HG03558 (cell line): ENCODE measurements around the gene KHDC4.
"Not testable (repeated sequence)": the region's sequence is repeated elsewhere in the genome, so short reads cannot be mapped to it uniquely, and the experiment has no call there.

Source experiments
- ATAC-seq: cut with Tn5 transposase; IDR thresholded peaks from one replicate; pipeline ENCODE4 v1.9.1; 2021; ENCODE audit warnings: moderate number of reproducible peaks; ENCODE audit not compliant: unreplicated experiment; ENCODE audit errors: extremely low read depth

KHDC4 gene

GRCh38 chr1:155942578-155943141 lies 8.4 kb upstream of the KHDC4 start:
- no peak for ATAC-seq

- no peak for ATAC-seq
Observed at GRCh38 chr1:155941845-155942531, 7.8 kb upstream of the KHDC4 start.

GRCh38 chr1:155940993-155941844 lies 7.0 kb upstream of the KHDC4 start, which contains the start of gene RXFP4:
Gene RXFP4, plus strand, starts transcription at chr1:155941638. Its CDS starts 72 bp downstream, at chr1:155941710.
- ATAC-seq, result no peak

GRCh38 chr1:155940482-155940992 lies 6.3 kb upstream of the KHDC4 start:
- no peak for ATAC-seq

GRCh38 chr1:155938220-155938627 lies 4.0 kb upstream of the KHDC4 start:
- ATAC-seq, result no peak

GRCh38 chr1:155934936-155935590 lies 850 bp upstream of the KHDC4 start:
- no peak for ATAC-seq

- no peak for ATAC-seq
Observed at GRCh38 chr1:155933591-155934096, 569 bp downstream of the KHDC4 start.

- no peak for ATAC-seq
Observed at GRCh38 chr1:155932487-155932886, 1.7 kb downstream of the KHDC4 start.

- ATAC-seq, result no peak
Observed at GRCh38 chr1:155932081-155932480, 2.1 kb downstream of the KHDC4 start.

GRCh38 chr1:155931332-155932038 lies 2.7 kb downstream of the KHDC4 start:
- ATAC-seq, result no peak

- ATAC-seq, result not testable (repeated sequence)
Observed at GRCh38 chr1:155930725-155931124, 3.5 kb downstream of the KHDC4 start.

GRCh38 chr1:155929057-155929456 lies 5.2 kb downstream of the KHDC4 start:
- no peak for ATAC-seq

- no peak for ATAC-seq
Observed at GRCh38 chr1:155925506-155925905, 8.7 kb downstream of the KHDC4 start.

GRCh38 chr1:155920717-155921116 lies 13.5 kb downstream of the KHDC4 start:
- no peak for ATAC-seq

- ATAC-seq, result no peak
Observed at GRCh38 chr1:155919801-155920200, 14.4 kb downstream of the KHDC4 start.

GRCh38 chr1:155918660-155919059 lies 15.6 kb downstream of the KHDC4 start:
- ATAC-seq, result no peak

- ATAC-seq, result no peak
Observed at GRCh38 chr1:155913969-155914757, 20.1 kb downstream of the KHDC4 start.

GRCh38 chr1:155912056-155912536 lies 22.1 kb downstream of the KHDC4 start:
- no peak for ATAC-seq
